GM21515 (cell line): ENCODE measurements around the gene WNT1.
A peak's percentile ranks its signal among the peaks of the same experiment; 100 is the strongest.

ENCODE experiments used
- ATAC-seq: cut with Tn5 transposase; IDR thresholded peaks from one replicate; pipeline ENCODE4 v1.9.1; 2021; ENCODE audit not compliant: unreplicated experiment

Gene WNT1

DNA sequence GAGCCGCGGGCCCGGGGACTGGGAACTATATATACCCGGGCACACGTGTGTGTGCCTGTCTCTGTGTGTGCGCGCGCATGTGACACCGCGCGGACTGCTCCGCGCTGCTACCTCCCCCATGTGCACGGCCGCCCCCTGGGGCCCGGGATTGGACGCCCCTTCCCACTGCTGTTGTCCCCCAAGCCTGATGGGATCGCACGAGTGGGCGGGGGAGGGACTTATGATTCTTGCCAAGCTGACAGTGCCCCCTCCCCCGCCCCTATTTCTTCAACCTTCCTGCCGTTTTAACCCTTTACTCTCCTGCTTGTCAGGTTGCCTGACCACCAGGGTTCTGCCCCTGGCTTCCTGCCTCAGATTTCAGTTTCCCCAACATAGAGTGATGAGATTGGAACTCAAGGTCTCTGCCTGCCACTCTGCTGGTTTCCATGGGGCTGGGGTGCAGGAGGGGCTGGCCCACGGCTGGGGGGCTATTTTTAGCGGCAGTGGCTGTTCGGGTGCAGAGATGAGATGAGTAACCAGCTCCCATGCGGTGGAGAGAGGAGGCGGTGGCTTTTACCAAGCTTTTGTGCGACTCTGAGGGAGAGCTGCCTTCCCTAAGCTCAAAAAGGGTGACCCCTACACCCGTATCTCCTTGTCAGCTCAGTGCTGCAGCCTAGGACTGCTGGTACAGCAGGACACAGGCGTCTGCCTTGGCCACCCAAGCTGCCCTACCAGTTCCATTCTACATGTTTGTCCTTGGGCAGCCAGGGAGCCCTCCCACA is 21.4 kb downstream of the WNT1 start, which contains the start of gene DDN:
Gene DDN, minus strand, starts transcription at position 5 of the 761 bp plus-strand sequence. CDS start 88 bp downstream, outside the sequence.
- ATAC-seq: no peak

DNA sequence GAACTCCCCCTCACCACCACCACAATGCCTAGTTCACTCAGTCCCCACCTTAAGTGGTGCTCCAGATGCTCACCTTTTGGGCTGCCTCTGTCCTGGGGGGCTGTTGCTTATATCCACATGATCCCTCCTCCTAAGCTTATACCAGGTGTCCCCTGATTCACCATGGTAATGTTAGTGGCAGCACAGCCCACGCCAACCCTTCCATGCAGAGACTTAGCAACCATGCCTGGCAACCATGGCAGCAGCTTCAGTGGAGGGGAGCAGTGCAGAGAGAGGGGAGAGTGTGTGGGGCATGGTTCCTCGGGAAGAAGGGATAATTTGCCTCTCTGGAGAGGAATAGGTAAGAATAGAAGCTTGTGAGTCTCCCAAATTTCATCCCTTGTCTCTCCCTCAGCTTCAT is 22.2 kb downstream of the WNT1 start:
- no peak for ATAC-seq

DNA sequence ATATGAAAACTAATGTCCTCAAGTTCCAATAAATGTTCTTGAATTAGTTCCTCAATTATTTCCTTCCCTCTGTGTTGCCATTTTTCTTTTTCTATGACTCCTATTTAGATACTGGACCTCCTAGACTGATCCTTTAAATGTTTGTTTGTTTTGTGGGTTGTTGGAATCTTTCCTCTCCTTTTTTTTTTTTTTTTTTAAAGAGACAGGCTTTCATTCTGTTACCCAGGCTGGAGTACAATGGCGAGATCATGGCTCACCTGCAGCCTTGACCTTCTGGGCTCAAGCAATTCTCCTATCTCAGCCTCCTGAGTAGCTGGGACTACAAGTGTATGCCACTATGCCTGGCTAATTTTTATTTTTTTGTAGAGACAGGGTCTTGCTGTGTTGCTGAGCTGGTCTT is 30.8 kb downstream of the WNT1 start:
- ATAC-seq: no peak

DNA sequence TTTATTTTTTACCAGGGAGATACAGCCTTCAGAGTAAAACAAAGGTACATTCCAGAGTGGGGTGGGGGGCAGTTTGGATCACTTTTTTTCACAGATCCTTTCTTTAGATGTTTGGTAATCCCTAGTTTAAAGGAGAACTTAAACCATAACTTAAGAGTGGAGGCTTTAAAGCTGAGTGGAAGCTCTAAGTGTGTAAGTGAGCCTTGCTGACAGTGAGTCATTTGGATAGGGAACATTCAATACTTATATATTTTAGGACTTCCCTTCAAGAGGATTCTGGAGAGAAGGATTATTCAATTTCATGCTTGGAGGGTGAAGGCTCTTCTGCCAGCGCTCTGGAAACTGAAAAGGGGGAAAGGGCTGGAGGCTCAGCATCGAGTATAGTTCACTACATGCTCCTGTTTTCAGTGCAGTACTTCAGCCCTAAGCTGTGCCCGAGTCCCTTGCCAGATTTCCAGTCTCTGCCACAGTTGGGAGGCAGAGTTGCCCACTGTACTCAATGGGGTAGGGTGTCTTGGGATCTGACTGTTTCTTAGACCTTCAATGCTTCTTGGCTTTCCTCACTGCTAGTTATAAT is 32.1 kb downstream of the WNT1 start:
- ATAC-seq: no peak

DNA sequence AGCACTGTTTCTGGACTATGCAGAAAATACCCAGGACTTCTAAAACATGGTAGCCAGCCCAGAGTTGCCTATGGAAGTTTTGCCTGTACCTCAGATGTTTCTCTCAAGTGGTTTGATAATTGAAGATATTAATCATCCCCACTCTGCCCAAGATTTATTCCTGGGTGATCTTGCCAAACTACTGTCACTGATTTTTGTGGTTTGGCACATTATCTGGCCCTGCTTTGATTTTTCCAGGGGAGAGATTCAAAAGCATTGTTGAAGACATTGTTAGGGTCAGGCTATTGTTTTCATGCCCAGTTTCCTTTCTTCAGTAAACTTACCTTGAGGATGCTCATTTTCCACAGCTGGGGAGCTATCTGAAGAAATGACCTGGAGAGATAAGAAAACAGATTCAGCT is 34.6 kb downstream of the WNT1 start:
- ATAC-seq: no peak

DNA sequence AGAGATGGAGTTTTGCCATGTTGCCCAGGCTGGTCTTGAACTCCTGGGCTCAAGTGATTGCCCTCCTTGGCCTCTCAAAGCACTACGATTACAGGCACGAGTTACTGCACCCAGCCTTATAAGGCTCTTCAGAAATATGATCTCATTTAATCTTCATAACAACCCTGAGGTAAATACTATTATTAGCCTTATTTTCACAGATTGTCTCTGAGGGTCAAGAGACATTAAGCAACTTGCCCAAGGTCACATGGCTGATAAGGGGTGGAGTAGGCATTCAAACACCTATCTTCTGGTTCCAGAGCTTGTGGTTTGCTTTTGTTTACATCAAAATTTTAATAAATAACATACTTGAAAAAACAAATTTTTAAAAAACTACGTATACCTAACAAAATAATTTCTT is 35.3 kb downstream of the WNT1 start:
- no peak for ATAC-seq

DNA sequence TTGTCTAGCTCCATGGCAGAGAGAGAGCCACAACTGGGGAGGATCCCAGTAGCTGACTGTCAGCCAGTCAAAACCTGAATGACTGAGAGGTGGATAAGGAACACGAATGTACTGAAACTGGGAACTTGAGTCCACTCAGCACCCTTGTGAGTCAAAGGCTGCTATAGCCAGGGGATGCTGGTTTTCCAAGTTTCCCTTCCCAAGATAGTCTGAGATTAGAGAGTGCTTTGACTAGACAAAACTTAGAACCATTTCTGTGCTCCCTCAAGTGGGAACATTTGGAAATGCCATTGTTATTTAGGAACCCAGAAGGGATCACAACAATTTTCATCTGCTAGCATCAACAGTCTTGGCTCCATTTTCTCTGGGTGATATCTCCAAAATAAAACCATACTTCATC is 36.4 kb downstream of the WNT1 start:
- ATAC-seq: no peak

DNA sequence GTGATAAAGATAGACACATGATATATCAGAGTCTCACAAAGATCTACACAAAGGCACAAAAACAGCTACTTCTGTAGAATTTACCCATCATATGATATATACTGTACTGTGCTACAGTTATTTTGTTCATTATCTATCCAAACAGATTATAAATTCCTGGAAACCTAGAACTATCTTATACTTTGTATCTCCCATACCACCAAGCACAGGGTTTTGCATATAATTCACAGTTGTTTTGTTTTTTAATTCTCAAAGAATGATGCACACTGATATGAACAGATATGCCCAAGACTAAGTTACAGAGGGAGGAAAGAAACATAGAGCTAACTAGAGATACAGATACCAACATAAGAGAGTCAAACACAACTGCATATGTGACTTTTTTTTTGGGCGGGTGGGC is 37.1 kb downstream of the WNT1 start:
- no peak for ATAC-seq

DNA sequence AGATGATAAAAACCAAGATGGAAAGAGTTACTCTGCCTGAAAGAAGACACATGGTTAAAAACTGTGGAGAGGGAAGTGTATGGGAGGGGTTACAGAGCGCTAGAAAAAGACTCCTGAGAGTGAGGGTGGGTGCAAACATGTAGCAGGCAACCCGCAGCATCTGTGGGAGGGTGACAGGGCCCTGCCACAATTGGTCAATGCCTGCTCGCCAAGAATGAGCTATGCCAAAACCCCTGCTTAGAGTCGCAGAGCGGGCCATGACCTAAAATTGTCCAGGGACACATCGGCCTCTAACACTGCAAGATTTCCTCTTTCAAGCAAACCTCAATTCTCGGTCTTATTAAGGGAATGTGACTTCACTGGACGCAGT is 39.8 kb downstream of the WNT1 start:
- no peak for ATAC-seq

DNA sequence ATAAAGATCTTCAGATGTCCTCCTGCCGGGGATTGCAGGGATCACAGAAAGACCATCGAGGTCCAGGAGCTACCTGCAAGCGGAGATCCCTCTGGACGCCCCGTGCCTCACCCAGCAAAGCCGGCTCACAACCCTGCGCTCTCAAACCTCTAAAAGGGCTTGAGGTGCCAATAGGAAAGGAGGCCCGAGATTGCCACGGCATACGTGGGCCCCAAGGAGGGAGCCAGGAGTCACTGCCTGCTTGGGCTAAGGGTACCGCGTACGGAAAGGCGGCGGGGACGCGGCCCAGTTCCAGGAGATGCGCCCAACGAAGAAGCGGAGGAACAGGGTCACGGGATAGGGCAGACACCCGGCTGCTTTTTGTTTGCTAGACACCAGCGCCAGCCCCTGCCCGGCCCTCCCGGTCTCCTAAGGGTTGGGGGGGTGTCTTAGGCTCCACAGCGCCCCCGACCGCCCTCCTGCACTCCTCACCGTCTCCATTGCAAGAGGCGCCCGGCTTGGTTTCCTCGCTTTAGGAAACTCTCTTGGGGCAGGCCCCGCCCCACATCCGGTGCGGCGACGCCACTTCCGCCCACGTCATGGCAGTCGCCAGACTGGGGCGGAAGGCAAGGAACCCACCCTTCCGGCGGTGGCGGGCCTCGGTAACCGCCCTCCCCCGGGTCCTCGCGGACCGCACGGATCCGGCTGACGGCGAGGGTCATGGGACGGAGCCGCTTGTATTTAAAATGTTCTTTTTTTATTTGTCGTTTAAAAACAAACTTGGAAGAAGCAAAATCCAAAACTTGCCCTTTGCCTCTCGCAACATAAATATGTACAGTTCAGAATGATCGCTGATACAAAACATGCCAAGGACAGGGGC is 40.4 kb downstream of the WNT1 start, which contains the start of gene PRKAG1:
Gene PRKAG1, minus strand, starts transcription at position 516 of the 859 bp plus-strand sequence. Its CDS starts 36 bp downstream, at position 480.
- ATAC-seq: peak; percentile 89

DNA sequence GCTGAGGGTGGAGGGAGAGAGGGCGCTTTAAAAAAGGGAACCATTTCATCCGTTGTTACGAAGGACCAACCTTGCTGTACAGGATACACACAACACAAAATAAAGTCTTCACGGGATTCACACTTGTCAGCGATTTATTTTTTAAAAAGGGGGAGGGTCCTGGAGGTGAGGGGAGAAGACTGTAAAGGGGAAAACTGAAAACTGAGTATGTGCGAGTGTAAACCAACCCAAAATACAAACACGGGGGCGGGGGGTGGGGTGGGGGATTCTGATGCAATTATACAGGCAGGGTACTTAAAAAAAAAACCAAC is 41.0 kb downstream of the WNT1 start:
- peak; percentile 24 for ATAC-seq

DNA sequence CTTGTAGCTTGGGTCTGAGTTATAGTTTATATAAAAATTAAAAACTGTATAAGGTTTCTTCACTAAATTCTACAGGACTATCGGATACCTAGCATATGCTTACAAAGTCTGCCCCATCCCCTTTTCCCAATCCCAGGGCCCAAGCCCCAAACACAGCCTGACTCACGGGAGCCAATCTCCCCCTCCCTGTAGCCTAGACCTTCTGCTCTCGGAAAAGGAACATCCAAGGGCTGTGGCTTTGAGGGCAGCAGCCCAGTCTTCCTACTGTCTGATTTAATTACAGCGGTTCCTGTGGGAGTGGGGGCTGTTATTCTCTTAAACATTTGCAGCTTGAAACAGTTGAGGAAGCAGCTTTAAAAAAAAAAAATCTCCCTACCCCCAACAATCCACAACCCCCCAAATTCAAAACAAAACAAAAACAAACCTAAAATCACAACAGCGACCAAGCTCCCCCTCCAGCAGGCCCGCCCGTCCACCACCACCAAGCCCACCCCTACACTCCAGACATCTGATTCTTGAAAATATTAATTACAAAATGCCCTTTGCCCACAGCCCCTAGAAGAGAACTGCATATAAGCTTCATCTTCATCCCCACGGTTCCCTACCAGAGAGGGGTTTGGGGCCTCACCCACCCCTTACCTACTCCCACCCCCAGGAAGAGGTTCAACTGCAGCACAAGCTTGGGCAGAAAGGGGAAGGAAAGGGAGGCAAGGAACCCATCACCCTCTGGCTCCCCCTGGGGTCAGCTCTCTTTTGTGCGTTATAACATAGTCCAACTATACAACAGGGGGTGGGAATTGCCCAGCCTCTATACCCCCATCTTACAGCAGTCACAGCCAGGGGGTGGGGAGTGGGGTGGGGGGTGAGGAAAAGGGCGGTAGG is 41.6 kb downstream of the WNT1 start:
- ATAC-seq: no peak

DNA sequence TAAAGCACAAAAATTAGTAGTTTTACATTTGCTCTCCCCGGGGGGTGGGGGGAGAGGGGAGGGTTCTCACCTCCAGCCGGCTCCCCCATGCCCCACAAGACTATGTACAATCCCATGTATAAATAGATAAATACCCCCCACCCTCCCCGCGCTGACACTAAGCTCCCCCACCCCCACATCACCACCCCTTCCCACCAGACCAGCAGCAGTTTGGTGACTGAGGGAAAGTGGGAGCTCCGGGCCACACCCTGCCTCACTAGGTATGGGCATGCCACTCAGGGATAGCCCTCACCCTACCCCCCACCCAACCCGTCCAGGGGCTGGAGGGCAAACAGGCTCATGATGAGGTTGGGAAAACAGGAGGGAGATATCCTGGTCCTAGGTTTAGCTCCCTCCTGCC is 42.3 kb downstream of the WNT1 start:
- ATAC-seq: no peak

DNA sequence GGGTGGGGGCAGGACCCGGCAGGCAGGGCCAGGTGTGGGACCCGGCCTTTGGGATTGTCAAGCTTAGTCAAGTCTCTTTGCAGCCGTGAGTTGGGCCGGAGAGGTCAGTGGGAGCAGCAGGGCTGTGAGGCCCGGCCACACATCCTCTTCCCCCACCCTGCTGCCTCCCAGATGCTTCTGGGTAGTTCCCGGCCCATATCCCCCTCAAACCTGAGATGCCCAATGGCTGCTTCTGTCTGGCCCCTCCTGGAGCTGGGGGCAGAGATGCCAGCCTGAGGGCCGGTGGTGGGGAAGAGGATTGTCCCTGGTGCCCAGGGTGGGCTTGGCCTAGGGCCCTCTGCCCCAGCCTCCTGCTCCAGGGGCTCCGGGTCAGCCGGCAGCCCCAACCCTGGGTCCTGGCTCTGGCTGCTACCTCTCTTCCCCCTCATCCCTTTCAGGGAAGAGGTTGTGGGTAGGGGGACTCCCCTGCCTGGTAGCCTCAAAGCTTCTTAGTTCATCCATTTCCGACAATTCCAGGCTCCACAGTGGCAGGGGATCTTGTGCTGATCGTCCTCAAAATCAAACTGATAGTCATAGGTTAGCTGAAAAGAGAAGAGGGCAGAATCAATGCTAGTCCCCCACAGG is 43.3 kb downstream of the WNT1 start:
- ATAC-seq: no peak

DNA sequence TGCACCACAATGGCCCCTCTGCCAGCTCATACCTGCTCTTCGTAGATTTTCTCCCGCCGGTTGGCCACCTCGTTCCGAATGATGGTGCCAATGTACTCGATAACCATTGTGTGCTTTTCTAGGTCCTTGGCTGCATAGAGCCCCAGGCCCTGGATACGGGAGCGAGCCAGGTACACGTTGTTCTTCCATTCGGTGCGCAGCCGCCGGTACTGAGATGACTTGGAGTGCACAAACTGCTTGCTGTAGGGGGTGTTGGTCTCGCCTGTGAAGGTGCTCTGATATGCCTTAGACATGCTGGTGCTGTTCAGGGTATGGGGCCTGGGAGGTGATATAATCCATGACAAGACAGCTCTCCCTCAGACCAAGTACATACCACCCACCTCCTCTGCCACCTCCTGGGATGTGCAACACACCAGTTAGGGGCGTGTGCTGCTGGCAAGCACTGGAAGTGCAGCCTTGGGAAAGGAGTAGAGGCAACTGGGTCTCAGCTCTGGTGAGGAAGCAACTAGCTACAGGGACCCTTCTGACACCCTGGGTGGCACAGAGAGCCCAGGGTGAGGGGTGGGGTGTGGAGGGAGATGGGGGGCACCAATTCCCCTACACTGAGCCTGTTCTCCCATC is 44.5 kb downstream of the WNT1 start:
- ATAC-seq: no peak

DNA sequence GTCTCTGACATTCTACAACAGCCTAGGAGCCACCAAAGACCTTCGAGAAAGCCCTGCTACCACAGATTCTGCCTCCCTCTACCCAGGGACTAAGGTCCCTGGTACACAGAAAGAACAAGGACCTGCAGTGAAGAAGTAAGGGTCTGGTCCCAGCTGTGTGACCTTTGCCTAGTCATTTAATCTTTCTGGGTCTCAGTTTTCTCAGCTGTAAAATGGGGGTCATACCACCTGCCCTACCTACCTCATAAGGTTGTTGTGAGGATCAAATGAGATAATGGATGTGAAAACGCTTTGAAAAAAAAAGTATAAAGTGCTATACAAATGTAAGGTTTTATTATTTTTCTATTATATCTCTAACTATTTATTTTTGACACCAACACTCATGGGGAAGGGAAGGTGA is 45.7 kb downstream of the WNT1 start:
- ATAC-seq: no peak

DNA sequence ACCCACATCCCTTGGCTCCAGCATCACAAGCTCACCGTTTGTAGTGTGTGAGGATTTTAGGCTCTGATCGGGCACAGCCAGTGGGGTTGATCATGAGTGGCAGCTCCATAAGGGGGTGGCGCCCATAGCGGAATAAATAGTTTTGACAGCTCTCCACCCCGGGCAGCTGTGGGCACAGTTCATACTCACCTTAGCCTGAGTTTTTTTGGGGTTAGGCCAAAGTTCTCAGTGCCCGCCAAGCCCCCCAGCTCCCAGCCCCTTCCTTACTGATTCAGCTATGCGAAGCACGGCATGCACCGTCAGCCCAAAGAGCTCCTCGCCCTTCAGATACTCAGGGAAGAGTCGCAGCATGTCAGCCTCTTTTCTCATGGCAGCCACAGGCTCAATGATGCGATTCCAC is 46.4 kb downstream of the WNT1 start:
- ATAC-seq: no peak

DNA sequence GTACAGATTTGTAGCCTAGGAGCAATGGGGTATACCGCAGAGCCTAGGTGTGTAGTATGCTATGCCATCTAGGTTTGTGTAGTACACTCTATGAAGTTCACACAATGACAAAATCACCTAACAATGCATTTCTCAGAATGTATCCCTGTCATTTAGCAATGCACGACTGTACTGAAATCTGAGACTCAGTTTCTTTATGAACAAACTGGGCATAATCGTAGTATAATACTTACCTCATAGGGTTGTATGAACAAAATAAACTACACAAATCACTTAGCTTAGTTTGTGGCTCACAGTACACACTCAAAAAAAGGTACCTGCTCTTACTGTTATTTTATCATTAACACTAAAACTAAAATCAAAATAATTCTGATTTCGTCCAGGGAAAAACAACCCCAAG is 47.3 kb downstream of the WNT1 start:
- ATAC-seq: no peak

DNA sequence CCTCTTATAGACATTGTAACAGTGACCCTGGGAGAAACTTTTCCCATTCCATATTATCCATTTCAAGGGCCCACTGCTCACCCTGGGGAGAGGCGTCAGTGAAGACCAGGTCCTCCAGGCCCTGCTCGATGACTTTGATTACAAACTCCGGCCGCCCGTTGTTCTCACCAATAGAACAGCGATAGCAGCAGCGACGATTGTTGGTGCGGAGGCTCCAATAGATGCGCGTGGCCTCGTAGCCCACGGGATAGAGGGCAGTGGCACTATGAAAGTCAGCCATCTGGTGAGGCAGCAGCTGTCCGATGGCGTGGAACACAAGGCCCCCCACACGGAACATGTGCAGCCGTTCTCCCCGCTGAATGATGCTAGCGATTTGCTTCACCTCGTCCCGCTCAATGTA is 48.0 kb downstream of the WNT1 start:
- ATAC-seq: no peak
